DND-41 (cell line): ENCODE results near the gene CAPN14.

Source experiments
- EZH2 ChIP-seq: IDR thresholded peaks from 3 replicates; pipeline ENCODE4 v1.6.1; 2012; ENCODE audit warnings: borderline replicate concordance, low read depth, mild to moderate bottlenecking, moderate library complexity, low read length, inconsistent platforms; ENCODE audit not compliant: severe bottlenecking
- TF ChIP-seq, protein P1 (sequence below): IDR thresholded peaks from 2 replicates; pipeline ENCODE4 v1.5.1; 2012; ENCODE audit warnings: borderline replicate concordance, low read length, moderate library complexity, mild to moderate bottlenecking; ENCODE audit not compliant: poor library complexity, severe bottlenecking; ENCODE audit errors: extremely low read depth

DNA sequence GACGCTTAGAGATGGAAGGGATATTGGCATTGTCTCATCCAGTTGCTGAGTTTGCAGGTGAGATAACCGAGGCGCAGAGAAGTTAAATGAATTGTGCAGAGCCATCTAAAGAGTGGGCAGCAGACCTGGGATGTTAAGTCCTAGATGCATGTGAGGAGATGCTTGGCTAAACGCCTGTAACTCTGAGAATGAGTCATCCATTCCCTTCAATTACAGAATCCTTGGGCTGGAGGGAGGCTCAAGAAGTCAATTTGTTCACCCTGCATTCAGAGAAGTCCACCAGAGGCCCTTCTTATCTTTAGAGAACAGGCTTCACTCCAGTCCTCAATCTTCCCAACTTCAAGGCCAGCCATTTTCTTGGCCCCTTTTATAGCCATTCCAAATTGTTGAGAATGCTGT, 18.2 kb upstream of the CAPN14 start:
- TF ChIP-seq EZH2 = no peak
- TF ChIP-seq, protein P1, sequence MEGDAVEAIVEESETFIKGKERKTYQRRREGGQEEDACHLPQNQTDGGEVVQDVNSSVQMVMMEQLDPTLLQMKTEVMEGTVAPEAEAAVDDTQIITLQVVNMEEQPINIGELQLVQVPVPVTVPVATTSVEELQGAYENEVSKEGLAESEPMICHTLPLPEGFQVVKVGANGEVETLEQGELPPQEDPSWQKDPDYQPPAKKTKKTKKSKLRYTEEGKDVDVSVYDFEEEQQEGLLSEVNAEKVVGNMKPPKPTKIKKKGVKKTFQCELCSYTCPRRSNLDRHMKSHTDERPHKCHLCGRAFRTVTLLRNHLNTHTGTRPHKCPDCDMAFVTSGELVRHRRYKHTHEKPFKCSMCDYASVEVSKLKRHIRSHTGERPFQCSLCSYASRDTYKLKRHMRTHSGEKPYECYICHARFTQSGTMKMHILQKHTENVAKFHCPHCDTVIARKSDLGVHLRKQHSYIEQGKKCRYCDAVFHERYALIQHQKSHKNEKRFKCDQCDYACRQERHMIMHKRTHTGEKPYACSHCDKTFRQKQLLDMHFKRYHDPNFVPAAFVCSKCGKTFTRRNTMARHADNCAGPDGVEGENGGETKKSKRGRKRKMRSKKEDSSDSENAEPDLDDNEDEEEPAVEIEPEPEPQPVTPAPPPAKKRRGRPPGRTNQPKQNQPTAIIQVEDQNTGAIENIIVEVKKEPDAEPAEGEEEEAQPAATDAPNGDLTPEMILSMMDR = no peak
